HL-60 (cell line): ENCODE measurements around the gene ZNF544.

ENCODE experiments used
- CTCF ChIP-seq: IDR thresholded peaks from one replicate; pipeline ENCODE4 v1.5.1; 2011; ENCODE audit warnings: low read length, control low read depth, inconsistent platforms; ENCODE audit not compliant: insufficient read depth
- GABPA ChIP-seq: IDR thresholded peaks from 2 replicates; pipeline ENCODE4 v1.6.1; 2012; ENCODE audit warnings: low read depth
- POLR2AphosphoS5 ChIP-seq: IDR thresholded peaks from 2 replicates; pipeline ENCODE4 v1.6.1; 2012; ENCODE audit warnings: low read depth
- REST ChIP-seq: IDR thresholded peaks from 2 replicates; pipeline ENCODE4 v1.6.1; 2012; ENCODE audit warnings: low read depth; ENCODE audit not compliant: insufficient replicate concordance

- TF ChIP-seq REST (no peak), CTCF (no peak), GABPA (no peak), POLR2AphosphoS5 (no peak)
Measured at GRCh38 chr19:58284199-58284598, 55.5 kb downstream of the ZNF544 start.
